ENCODE results near the gene CMTM7. TPM values are rescaled to one million over a fixed set of nuclear protein-coding genes. Genes with fewer than 3 reads are reported as not detected.
"Not testable (repeated sequence)": the region's sequence is repeated elsewhere in the genome, so short reads cannot be mapped to it uniquely, and the experiment has no call there.

Gene CMTM7
- total RNA-seq, 4 donors from 2014 or later = 9.8 to 12.3 (median 11.4) TPM

GRCh38 chr3:32437896-32438295, 46.2 kb downstream of the CMTM7 start:
- peak in 1 of 2 donors; percentile 46 for DNase-seq (ENCODE audit: low spot score in 2 of 2)
- no peak for TF ChIP-seq CTCF (IDR thresholded peaks at IDR 0.05)
- TF ChIP-seq POLR2A (IDR thresholded peaks at IDR 0.05) = no peak
- 82 to 92% methylated on average over 7 of the region's 7 CpGs for whole genome bisulfite sequencing, 2 donors
- no peak overlapping the region for H3K4me3 ChIP-seq (ENCODE audit: low read depth, poor library complexity, severe bottlenecking)
- intact Hi-C loops (cut with DNase I; ENCODE audit: low total_unique reads) = no loop called here

- intact Hi-C loops (cut with DNase I; ENCODE audit: low total_unique reads) = no loop called here
- no peak overlapping the region for H3K4me3 ChIP-seq (ENCODE audit: low read depth, poor library complexity, severe bottlenecking)
- no peak for TF ChIP-seq POLR2A (IDR thresholded peaks at IDR 0.05)
- no peak for TF ChIP-seq CTCF (IDR thresholded peaks at IDR 0.05)
- DNase-seq (ENCODE audit: low spot score in 2 of 2) = peak in 1 of 2 donors; percentile 28
- WGBS, 2 donors = 71 to 79% methylated on average over 10 of the region's 10 CpGs
Observed at GRCh38 chr3:32438596-32439344, 47.1 kb downstream of the CMTM7 start.

GRCh38 chr3:32439421-32439820, 47.8 kb downstream of the CMTM7 start:
- intact Hi-C loops (cut with DNase I; ENCODE audit: low total_unique reads); H3K4me3 ChIP-seq (ENCODE audit: low read depth, poor library complexity, severe bottlenecking): not testable (repeated sequence)
- WGBS, 2 donors = 98% methylated on average over 4 of the region's 4 CpGs
- DNase-seq (ENCODE audit: low spot score in 2 of 2) = peak in 1 of 2 donors; percentile 54

- DNase-seq (ENCODE audit: low spot score in 2 of 2) = peak in 1 of 2 donors; percentile 49
- 59 to 65% methylated on average over 10 of the region's 10 CpGs for WGBS, 2 donors
- TF ChIP-seq CTCF (IDR thresholded peaks at IDR 0.05) (no peak), POLR2A (IDR thresholded peaks at IDR 0.05) (no peak)
- no peak overlapping the region for H3K4me3 ChIP-seq (ENCODE audit: low read depth, poor library complexity, severe bottlenecking)
- intact Hi-C loops (cut with DNase I; ENCODE audit: low total_unique reads) = no loop called here
Observed at GRCh38 chr3:32440611-32441350, 49.1 kb downstream of the CMTM7 start.

- WGBS, 2 donors = 93 to 97% methylated on average over 3 of the region's 3 CpGs
- intact Hi-C loops (cut with DNase I; ENCODE audit: low total_unique reads) = no loop called here
- TF ChIP-seq POLR2A (IDR thresholded peaks at IDR 0.05) = no peak
- no peak for TF ChIP-seq CTCF (IDR thresholded peaks at IDR 0.05)
- H3K4me3 ChIP-seq (ENCODE audit: low read depth, poor library complexity, severe bottlenecking) = no peak overlapping the region
- DNase-seq (ENCODE audit: low spot score in 2 of 2) = no peak
Observed at GRCh38 chr3:32442766-32443165, 51.1 kb downstream of the CMTM7 start.

GRCh38 chr3:32443478-32443877, 51.8 kb downstream of the CMTM7 start:
- H3K4me3 ChIP-seq (ENCODE audit: low read depth, poor library complexity, severe bottlenecking) = no peak overlapping the region
- WGBS, 2 donors = 25 to 60% methylated on average over 1 of the region's 1 CpG
- no peak for TF ChIP-seq POLR2A (IDR thresholded peaks at IDR 0.05)
- TF ChIP-seq CTCF (IDR thresholded peaks at IDR 0.05) = no peak
- intact Hi-C loops (cut with DNase I; ENCODE audit: low total_unique reads) = no loop called here
- no peak for DNase-seq (ENCODE audit: low spot score in 2 of 2)
